Endothelial cell of umbilical vein (primary cell): Measurements from ENCODE around the gene NFIA. TPM values are rescaled to one million over a fixed set of nuclear protein-coding genes. Genes with fewer than 3 reads are reported as not detected.

Experiments used
- BruUV-seq: library from RNA; stranded (reverse); fragments of 400-500 nt; replicated peaks from 2 replicates; lab custom pipeline; 2021; lab: Mats Ljungman, UMichigan
- CTCF ChIA-PET: fragments of 300-600, 350-600 bp; sonication (Branson Sonifier 250); formaldehyde crosslinking; loops from one replicate; lab custom pipeline; 2021; ENCODE audit warnings: antibody characterized with exemption, inconsistent platforms; lab: Charles Lee
- POLR2A ChIA-PET: fragments of 300-600, 350-600 bp; sonication (Branson Sonifier 250); formaldehyde crosslinking; loops from one replicate; lab custom pipeline; 2021; ENCODE audit warnings: antibody characterized with exemption, inconsistent platforms; lab: Charles Lee
- DNase-seq: peaks from one replicate; pipeline ENCODE4 v3.0.0-alpha.2; 2011; ENCODE audit warnings: low read depth, low spot score
- FAIRE-seq: peaks from 2 replicates; lab custom pipeline; 2011; peaks lifted over from hg19 to GRCh38; lab: Jason Lieb, UNC
- H2AFZ ChIP-seq: 2 replicates; pipeline ENCODE4 v1.6.0; 2012; ENCODE audit warnings: low read depth, low read length, control low read depth, inconsistent platforms
- H3K27ac ChIP-seq: 2 replicates; pipeline ENCODE4 v1.5.1; 2011; ENCODE audit warnings: low read depth, mild to moderate bottlenecking, control low read depth, low read length, moderate library complexity; ENCODE audit not compliant: insufficient read depth
- H3K27me3 ChIP-seq, 2 experiments: 2 replicates each; pipeline versions ENCODE4 v1.6.0 to v1.6.1; 2011; ENCODE audit warnings: low read length in 2 of 2, mixed read lengths in 1 of 2; ENCODE audit not compliant: control insufficient read depth in 2 of 2, insufficient read depth in 2 of 2
- H3K36me3 ChIP-seq, 2 experiments: 2 replicates in 1 of 2; 3 replicates in 1 of 2; pipeline ENCODE4 v1.5.1; 2011; ENCODE audit warnings: low read length in 2 of 2, mild to moderate bottlenecking in 1 of 2, moderate library complexity in 1 of 2; ENCODE audit not compliant: control insufficient read depth in 2 of 2, insufficient read depth in 2 of 2; ENCODE audit errors: extremely low read depth in 1 of 2
- H3K4me1 ChIP-seq: 3 replicates; pipeline ENCODE4 v1.5.1; 2011; ENCODE audit warnings: mild to moderate bottlenecking, low read length; ENCODE audit not compliant: control insufficient read depth, insufficient read depth; ENCODE audit errors: extremely low read depth
- H3K4me2 ChIP-seq: 2 replicates; pipeline ENCODE4 v1.6.1; 2011; ENCODE audit warnings: low read length, control low read depth, mixed read lengths; ENCODE audit not compliant: insufficient read depth
- H3K4me3 ChIP-seq, 3 experiments: fragments of 200-600 bp in 1 of 3; sonication (generic), shearing (Covaris generic) in 1 of 3; replicated peaks in 1 of 3; 2 replicates each; pipeline ENCODE4 v1.5.1; 2011 to 2016; ENCODE audit warnings: control low read depth in 3 of 3, low read length in 3 of 3, mild to moderate bottlenecking in 2 of 3, inconsistent platforms in 1 of 3, low read depth in 1 of 3, moderate library complexity in 1 of 3; ENCODE audit not compliant: insufficient read depth in 1 of 3
- H3K79me2 ChIP-seq: 2 replicates; pipeline ENCODE4 v1.6.0; 2012; ENCODE audit warnings: low read length, inconsistent platforms; ENCODE audit not compliant: control insufficient read depth, insufficient read depth
- H3K9ac ChIP-seq: replicated peaks from 2 replicates; pipeline ENCODE3; 2011; ENCODE audit warnings: low read length, control low read depth; ENCODE audit not compliant: insufficient read depth; ENCODE audit errors: extremely low read depth
- H3K9me1 ChIP-seq: replicated peaks from 3 replicates; pipeline ENCODE4 v1.6.0; 2011; ENCODE audit warnings: mild to moderate bottlenecking, low read length; ENCODE audit not compliant: control insufficient read depth, insufficient read depth; ENCODE audit errors: extremely low read depth
- H3K9me3 ChIP-seq: replicated peaks from 2 replicates; pipeline ENCODE4 v1.5.1; 2012; ENCODE audit warnings: low read length, inconsistent platforms; ENCODE audit not compliant: control insufficient read depth, insufficient read depth
- H4K20me1 ChIP-seq: replicated peaks from 2 replicates; pipeline ENCODE3; 2011; ENCODE audit warnings: mild to moderate bottlenecking, low read length; ENCODE audit not compliant: control insufficient read depth, insufficient read depth; ENCODE audit errors: extremely low read depth
- CTCF ChIP-seq, 2 donors: IDR thresholded peaks; 1 replicate in 1 of 2; 2 replicates in 1 of 2; pipeline ENCODE4 v1.5.1; 2011; ENCODE audit warnings: low read length in 2 of 2, mild to moderate bottlenecking in 2 of 2, moderate library complexity in 2 of 2, control low read depth in 1 of 2, inconsistent platforms in 1 of 2, low read depth in 1 of 2; ENCODE audit not compliant: insufficient read depth in 1 of 2; ENCODE audit errors: extremely low read depth in 1 of 2
- EZH2 ChIP-seq: IDR thresholded peaks from 2 replicates; pipeline ENCODE4 v1.6.1; 2012; ENCODE audit warnings: borderline replicate concordance, low read depth, mild to moderate bottlenecking, moderate library complexity, low read length, inconsistent platforms; ENCODE audit not compliant: severe bottlenecking
- FOS ChIP-seq: IDR thresholded peaks from 2 replicates; pipeline ENCODE4 v1.6.1; 2011; ENCODE audit warnings: mild to moderate bottlenecking, low read length, moderate library complexity, borderline replicate concordance; ENCODE audit not compliant: insufficient read depth
- GATA2 ChIP-seq: IDR thresholded peaks from 2 replicates; pipeline ENCODE4 v1.7.0; 2011; ENCODE audit warnings: low read depth, mild to moderate bottlenecking, moderate library complexity, mixed read lengths, low read length; ENCODE audit not compliant: insufficient read length, insufficient read depth
- JUN ChIP-seq: IDR thresholded peaks from 2 replicates; pipeline ENCODE4 v1.6.1; 2011; ENCODE audit warnings: borderline replicate concordance, low read depth; ENCODE audit not compliant: insufficient read length, insufficient read depth
- MAX ChIP-seq: IDR thresholded peaks from 2 replicates; pipeline ENCODE4 v1.6.1; 2011; ENCODE audit not compliant: insufficient read depth, insufficient read length
- MYC ChIP-seq: IDR thresholded peaks from one replicate; pipeline ENCODE4 v1.6.1; 2011; ENCODE audit warnings: mild to moderate bottlenecking, low read depth, low read length
- POLR2A ChIP-seq: IDR thresholded peaks from 2 replicates; pipeline ENCODE4 v1.6.1; 2012; ENCODE audit warnings: low read depth, mild to moderate bottlenecking, control low read depth, low read length
- POLR2AphosphoS5 ChIP-seq: IDR thresholded peaks from 2 replicates; pipeline ENCODE4 v1.6.1; 2012; ENCODE audit warnings: low read depth, mild to moderate bottlenecking, control low read depth, low read length, moderate library complexity; ENCODE audit not compliant: insufficient read depth
- dilution Hi-C: fragments of 300-500 bp; cut with MboI; formaldehyde crosslinking; loops from one replicate; pipeline ENCODE4 v1.15.0; 2019; ENCODE audit warnings: low sequenced_read_pairs; ENCODE audit not compliant: extremely low pct_ligation_motif_present
- intact Hi-C: fragments of 100-400 bp; cut with micrococcal nuclease; formaldehyde crosslinking; loops from one replicate; pipeline ENCODE4 v1.10.0; 2022
- polyA plus RNA-seq, 4 experiments: library from polyadenylated mRNA; depleted of rRNA in 3 of 4; stranded (reverse) in 3 of 4; unstranded in 1 of 4; fragments of >200 nt; gene quantifications; 2 replicates each; pipeline versions ENCODE4 v1.2.1 to v1.2.3, GENCODE V29; 2011 to 2012; ENCODE audit warnings: missing spikeins in 1 of 4
- total RNA-seq: library from RNA; stranded (reverse); gene quantifications from 2 replicates; pipeline ENCODE4 v1.2.3, GENCODE V29; 2021

NFIA gene
- total and polyA plus RNA-seq, 2 donors (not counting 3 experiments of a cell fraction or from before 2014, with no cell fraction given), result 25.5 to 47.0 TPM

DNA sequence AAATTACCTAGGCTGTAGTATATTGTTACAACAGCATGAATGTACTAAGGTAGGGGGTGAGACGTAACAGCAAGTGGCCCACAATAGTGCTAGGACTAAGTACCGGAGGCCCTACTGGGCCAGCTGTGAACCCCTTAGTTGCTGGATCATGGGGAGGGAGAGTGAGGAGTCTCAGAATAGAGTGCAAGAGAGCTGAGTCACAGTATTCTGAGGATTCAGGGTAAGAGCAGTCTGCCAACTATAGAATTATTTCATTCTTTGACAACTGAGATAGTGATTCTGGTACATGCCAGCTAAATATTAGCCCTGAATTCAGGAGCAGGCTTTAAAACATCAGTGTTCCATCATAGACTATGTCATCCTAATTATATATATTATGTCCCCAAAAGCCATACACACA, 423.9 kb downstream of the NFIA start:
- Histone ChIP-seq H3K9me1 (no peaks in the 10 kb centered on the region), H3K27ac (no peak overlapping the region), H3K9ac (no peak overlapping the region), H2AFZ (no peak overlapping the region), H3K9me3 (no peaks in the 10 kb centered on the region), H3K4me3 (no peak overlapping the region), H3K4me1 (no peaks in the 10 kb centered on the region), H3K36me3 (no peaks in the 10 kb centered on the region), H4K20me1 (no peaks in the 10 kb centered on the region), H3K79me2 (no peaks in the 10 kb centered on the region), H3K27me3 (peaks cover 2 to 3% of the 10 kb centered on the region in 2 experiments), H3K4me2 (no peak overlapping the region)
- no TSS peak for BruUV-seq
- FAIRE-seq (no peak), DNase-seq (no peak)
- dilution Hi-C loops, result no loop called here
- intact Hi-C loops, result no loop called here
- TF ChIP-seq POLR2AphosphoS5 (no peak), MYC (no peak), EZH2 (no peak), GATA2 (no peak), MAX (no peak), POLR2A (no peak), FOS (no peak), CTCF (IDR thresholded peaks at IDR 0.05; ENCODE audit: extremely low read depth in 1 of 2, insufficient read depth in 1 of 2, low read depth in 1 of 2, low read length in 2 of 2) (no peak), JUN (no peak)
- ChIA-PET CTCF (no interaction called here), POLR2A (no interaction called here)
